IPS-18c (cell line): ENCODE data around the gene CEACAM4.

Experiments
- H3K4me3 ChIP-seq: 2 replicates; pipeline ENCODE4 v1.7.0; 2013; ENCODE audit warnings: low read depth, mild to moderate bottlenecking, low read length, moderate library complexity; ENCODE audit not compliant: insufficient read depth
- H3K9me3 ChIP-seq: one replicate; pipeline ENCODE4 v1.6.1; 2013; ENCODE audit warnings: mild to moderate bottlenecking, low read length, moderate library complexity; ENCODE audit not compliant: control insufficient read depth, insufficient read depth

The CEACAM4 gene

DNA sequence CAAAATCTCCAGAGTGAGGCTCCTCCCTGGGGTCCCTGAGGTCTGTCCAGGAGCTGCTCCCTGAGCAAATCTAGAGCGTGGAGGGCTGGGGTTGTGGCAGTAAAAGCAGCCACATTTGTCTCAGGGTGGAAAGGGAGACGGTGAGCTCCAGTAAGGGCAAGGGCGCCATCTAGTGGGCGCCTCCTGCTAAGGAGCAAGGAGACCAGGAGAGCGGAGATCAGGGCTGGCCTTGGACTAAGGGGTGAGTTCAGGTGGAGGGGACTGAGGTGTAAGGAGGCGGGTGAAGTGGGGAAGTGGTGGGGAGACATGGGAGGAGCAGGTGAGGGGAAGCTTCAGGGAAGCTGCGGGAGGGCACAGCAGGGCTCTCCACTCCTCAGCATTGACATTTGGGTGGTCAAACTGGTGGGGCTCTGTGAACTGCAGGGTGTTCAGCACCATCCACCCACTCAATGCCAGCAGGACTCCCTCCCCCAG, 56.2 kb downstream of the CEACAM4 start:
- H3K9me3 ChIP-seq, result peaks cover 1% of the 10 kb centered on the region
- H3K4me3 ChIP-seq, result no peak overlapping the region; the same call in 1 of the 2 replicates

DNA sequence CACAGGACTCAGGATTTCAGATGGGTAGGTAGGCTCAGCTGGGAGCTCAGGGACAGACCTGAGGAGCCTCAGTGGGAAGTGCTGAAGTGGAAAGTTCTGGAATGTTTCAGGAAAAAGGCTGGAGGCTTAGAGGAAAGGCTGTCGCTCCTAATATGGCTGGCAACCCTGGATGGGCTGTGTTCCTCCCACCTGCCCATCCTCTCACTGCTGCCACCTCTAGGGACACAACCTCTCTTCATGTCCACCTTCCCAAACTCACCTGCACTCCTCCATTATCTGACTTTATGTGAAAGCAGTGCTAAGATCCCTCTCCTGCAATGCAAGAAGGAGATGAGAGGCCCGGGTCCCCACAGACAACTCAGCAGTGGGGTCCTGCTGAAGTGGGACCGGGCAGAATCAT, 56.7 kb downstream of the CEACAM4 start:
- H3K4me3 ChIP-seq, result no peak overlapping the region
- H3K9me3 ChIP-seq, result no peaks in the 10 kb centered on the region

DNA sequence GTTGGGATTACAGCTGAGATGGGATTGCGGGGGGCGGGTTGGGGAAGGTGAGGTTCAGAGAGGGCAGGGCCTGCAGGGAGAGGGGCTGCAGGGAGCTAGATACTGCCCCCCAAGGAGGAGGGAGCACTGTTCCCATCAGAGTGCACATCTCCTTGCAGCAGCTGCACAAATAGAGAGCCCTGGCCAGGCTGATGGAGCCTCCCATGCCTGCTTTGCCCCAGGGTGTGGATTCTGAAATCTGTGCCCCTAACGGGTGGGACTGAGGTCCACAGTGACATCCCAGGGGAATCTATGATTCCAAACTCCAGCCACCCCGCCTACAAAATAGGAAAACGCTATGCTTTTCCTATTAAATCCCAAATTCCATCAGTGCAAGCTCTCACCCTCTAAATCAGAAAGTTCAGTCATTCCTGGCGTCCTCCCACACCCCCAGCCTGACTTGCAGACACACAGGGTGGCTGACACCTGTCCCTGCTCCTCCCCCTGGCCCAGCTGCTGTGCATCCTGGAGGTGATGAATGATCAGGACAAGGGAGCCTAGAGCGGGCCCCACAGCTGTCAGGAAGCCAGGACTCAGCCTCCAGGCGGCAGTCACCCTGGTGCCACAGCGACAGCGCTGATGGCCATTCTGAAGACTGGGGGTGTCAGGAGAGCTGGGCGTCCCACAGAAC, 57.3 kb downstream of the CEACAM4 start:
- H3K9me3 ChIP-seq, result no peaks in the 10 kb centered on the region
- no peak overlapping the region for H3K4me3 ChIP-seq
